K562 (cell line): ENCODE results near the gene SAT1. TPM values are rescaled to one million over a fixed set of nuclear protein-coding genes. Genes with fewer than 3 reads are reported as not detected.

Experiments
- ATAC-seq: fragments of 200-7000 bp; cut with Tn5 transposase; 3 replicates; pipeline ENCODE4 v1.9.1; 2020; ENCODE audit warnings: moderate library complexity
- BruUV-seq: library from RNA; stranded (reverse); fragments of 400-500 nt; replicated peaks from 2 replicates; lab custom pipeline; 2021; lab: Mats Ljungman, UMichigan
- CTCF ChIA-PET: fragments of 300-600 bp; formaldehyde crosslinking; extraction: SDS; loops from one replicate; lab custom pipeline; 2021; ENCODE audit warnings: low intra/inter-chr PET ratio; lab: Yijun Ruan, JAX
- POLR2A ChIA-PET: fragments of 300-600, 350-650 bp; sonication (Branson Sonifier 250); formaldehyde crosslinking; extraction: SDS; loops from one replicate; lab custom pipeline; 2021; ENCODE audit warnings: antibody characterized with exemption, inconsistent platforms; lab: Yijun Ruan, JAX
- DNase-seq, 4 experiments: peaks; one replicate each; pipeline versions ENCODE4 v3.0.0 to v3.0.0-alpha.2; 2011 to 2018; ENCODE audit warnings: low spot score in 3 of 4, mixed read lengths in 3 of 4; ENCODE audit errors: extremely low read depth in 1 of 4
- FAIRE-seq: peaks from 2 replicates; lab custom pipeline; 2011; peaks lifted over from hg19 to GRCh38; lab: Jason Lieb, UNC
- H2AFZ ChIP-seq: 2 replicates; pipeline ENCODE4 v1.6.0; 2011; ENCODE audit warnings: low read depth, low read length, control low read depth, inconsistent platforms
- H3K27ac ChIP-seq: fragments of 200-600 bp; 3 replicates; pipeline ENCODE4 v1.8.0; 2011; ENCODE audit warnings: low read depth, mild to moderate bottlenecking, control low read depth, inconsistent platforms, low read length, moderate library complexity, mixed read lengths; ENCODE audit errors: extremely low read depth
- H3K27me3 ChIP-seq, 2 experiments: fragments of 300-600 bp in 1 of 2; 2 replicates in 1 of 2; 3 replicates in 1 of 2; pipeline versions ENCODE4 v1.6.0 to v1.8.0; 2011; ENCODE audit warnings: inconsistent platforms in 2 of 2, low read length in 2 of 2, mild to moderate bottlenecking in 1 of 2, mixed read lengths in 1 of 2, moderate library complexity in 1 of 2; ENCODE audit not compliant: control insufficient read depth in 2 of 2, insufficient read depth in 2 of 2
- H3K36me3 ChIP-seq: fragments of 300-600 bp; 3 replicates; pipeline ENCODE4 v1.8.0; 2011; ENCODE audit warnings: mild to moderate bottlenecking, low read length, inconsistent platforms; ENCODE audit not compliant: control insufficient read depth, insufficient read depth
- H3K4me1 ChIP-seq, 2 experiments: fragments of 200-600 bp in 1 of 2; replicated peaks in 1 of 2; 2 replicates in 1 of 2; 3 replicates in 1 of 2; pipeline versions ENCODE4 v1.5.1 to v1.8.0; 2011; ENCODE audit warnings: inconsistent platforms in 2 of 2, low read length in 2 of 2, mild to moderate bottlenecking in 1 of 2, mixed read lengths in 1 of 2, moderate library complexity in 1 of 2; ENCODE audit not compliant: control insufficient read depth in 2 of 2, insufficient read depth in 2 of 2
- H3K4me2 ChIP-seq: 2 replicates; pipeline ENCODE4 v1.6.1; 2011; ENCODE audit warnings: low read length, control low read depth, inconsistent platforms, mixed read lengths; ENCODE audit not compliant: insufficient read depth
- H3K4me3 ChIP-seq: fragments of 200-600 bp; sonication (generic), shearing (Covaris generic); 2 replicates; pipeline ENCODE4 v1.5.1; 2016; ENCODE audit warnings: control low read depth, inconsistent platforms
- H3K79me2 ChIP-seq: fragments of 200-600 bp; 3 replicates; pipeline ENCODE4 v1.8.0; 2011; ENCODE audit warnings: low read length, inconsistent platforms; ENCODE audit not compliant: control insufficient read depth, insufficient read depth
- H3K9ac ChIP-seq, 2 experiments: 2 replicates each; pipeline versions ENCODE4 v1.6.0 to v1.6.1; 2011; ENCODE audit warnings: low read depth in 2 of 2, low read length in 2 of 2, control low read depth in 1 of 2, inconsistent platforms in 1 of 2, mild to moderate bottlenecking in 1 of 2, mixed read lengths in 1 of 2; ENCODE audit not compliant: insufficient read depth in 1 of 2
- H3K9me1 ChIP-seq: one replicate; pipeline ENCODE4 v1.6.0; 2011; ENCODE audit warnings: inconsistent platforms, mild to moderate bottlenecking, low read length, moderate library complexity; ENCODE audit not compliant: control insufficient read depth, insufficient read depth
- H3K9me3 ChIP-seq: replicated peaks from 2 replicates; pipeline ENCODE4 v1.5.1; 2011; ENCODE audit warnings: low read depth, low read length, inconsistent platforms; ENCODE audit not compliant: control insufficient read depth, insufficient read depth
- H4K20me1 ChIP-seq: replicated peaks from 2 replicates; pipeline ENCODE4 v1.6.1; 2011; ENCODE audit warnings: low read length, inconsistent platforms, mixed read lengths; ENCODE audit not compliant: control insufficient read depth, insufficient read depth
- AFF4 ChIP-seq: sonication (generic); formaldehyde crosslinking; IDR thresholded peaks from 2 replicates; pipeline ENCODE4 v1.8.0; 2023; ENCODE audit warnings: mild to moderate bottlenecking, missing genetic modification reagents
- BACH1 ChIP-seq: fragments of 200-800 bp; sonication (Bioruptor generic); IDR thresholded peaks from 2 replicates; pipeline ENCODE4 v1.6.1; 2016; ENCODE audit warnings: missing genetic modification characterization, missing compliant biosample characterization
- MBD2 ChIP-seq: sonication (generic); IDR thresholded peaks from 2 replicates; pipeline ENCODE4 v1.6.1; 2016; ENCODE audit warnings: low read depth, borderline replicate concordance
- TRIM28 ChIP-seq: fragments of 450-650 bp; IDR thresholded peaks from 2 replicates; pipeline ENCODE4 v1.6.1; 2017
- ZNF561 ChIP-seq: fragments of 450-650 bp; formaldehyde crosslinking; conservative IDR thresholded peaks from 2 replicates; pipeline ENCODE4 v1.4.0; 2020; ENCODE audit warnings: mild to moderate bottlenecking, moderate library complexity
- WGBS: fragments of 100-300 bp; shearing (Covaris generic); methylation state at CpG from one replicate; pipeline ENCODE4 v1.1.6; 2016; ENCODE audit warnings: low coverage, mixed read lengths; ENCODE audit not compliant: insufficient coverage; ENCODE audit errors: missing lambda C conversion rate; 5-methylcytosine and 5-hydroxymethylcytosine counted together
- in situ Hi-C: fragments of 300-500 bp; cut with MboI; formaldehyde crosslinking; loops from 4 replicates; pipeline ENCODE4 v1.15.0; 2018; ENCODE audit warnings: inconsistent platforms, mixed read lengths
- intact Hi-C: fragments of 100-400 bp; cut with micrococcal nuclease; formaldehyde crosslinking; loops from 2 replicates; pipeline ENCODE4 v1.14.2; 2022
- polyA plus RNA-seq, 8 experiments: library from polyadenylated mRNA; depleted of rRNA in 4 of 8; stranded (reverse) in 5 of 8; unstranded in 3 of 8; fragments of >200 nt; fragmentation: Nextera tagmentation in 2 of 8; fragmentation: Illumina TruSeq in 1 of 8; extraction: Ambion mirVana in 2 of 8; extraction: Trizol in 1 of 8; gene quantifications; 2 replicates each; pipeline versions ENCODE4 v1.2.1 to v1.2.3, GENCODE V29; 2011 to 2014; ENCODE audit warnings: inconsistent platforms in 1 of 8, missing spikeins in 1 of 8
- total RNA-seq, 7 experiments: library from RNA; depleted of rRNA in 6 of 7; stranded (reverse); fragments of >200 nt in 6 of 7; fragmentation: Illumina TruSeq in 2 of 7; extraction: Trizol in 2 of 7; gene quantifications; 2 replicates each; pipeline versions ENCODE4 v1.2.1 to v1.2.3, GENCODE V29; 2011 to 2021; ENCODE audit warnings: low replicate concordance in 1 of 7

Gene SAT1
- total and polyA plus RNA-seq, 9 of the 15 experiments (the other 6 are each of a cell fraction or from before 2014, with no cell fraction given), result 47.4 to 194 (median 74.1) TPM

- TF ChIP-seq AFF4 (CRISPR knock-in tag), result no peak
- TF ChIP-seq TRIM28, result no peak
- TF ChIP-seq BACH1 (tag), result no peak
Observed at GRCh38 chrX:23820235-23820782, 37.3 kb downstream of the SAT1 start (continued).

GRCh38 chrX:23821847-23822246, 38.9 kb downstream of the SAT1 start:
- Histone ChIP-seq H4K20me1 (no peaks in the 10 kb centered on the region), H3K27ac (no peak overlapping the region), H3K36me3 (no peaks in the 10 kb centered on the region), H3K4me2 (no peak overlapping the region), H3K9me1 (no peaks in the 10 kb centered on the region), H3K27me3 (no peaks in the 10 kb centered on the region), H3K4me3 (no peak overlapping the region), H3K4me1 (no peaks in the 10 kb centered on the region; a peak in 1 of 5 replicates), H3K9ac (no peak overlapping the region), H2AFZ (no peak overlapping the region), H3K9me3 (no peaks in the 10 kb centered on the region), H3K79me2 (no peaks in the 10 kb centered on the region)
- no TSS peak for BruUV-seq
- DNase-seq, result no peak
- TF ChIP-seq ZNF561 (CRISPR knock-in tag) (no peak), MBD2 (no peak)
- in situ Hi-C loops (no loop called here), intact Hi-C loops (no loop called here)
- POLR2A ChIA-PET, result interaction anchor here (0.6 kb wide), 1 partner anchor 43 kb away, joined by 3 read pairs; no protein-coding TSS in a partner anchor
- CTCF ChIA-PET, result no interaction called here
- no peak for ATAC-seq
- FAIRE-seq, result no peak
- WGBS, result 6% methylated on average over 1 of the region's 2 CpGs
